GM19397 (cell line): Measurements from ENCODE around the gene C5orf63.
"Not testable (repeated sequence)": the region's sequence is repeated elsewhere in the genome, so short reads cannot be mapped to it uniquely, and the experiment has no call there.

ENCODE experiments used
- ATAC-seq: cut with Tn5 transposase; IDR thresholded peaks from one replicate; pipeline ENCODE4 v1.9.1; 2021; ENCODE audit warnings: mild to moderate bottlenecking, moderate library complexity; ENCODE audit not compliant: unreplicated experiment

The C5orf63 gene

DNA sequence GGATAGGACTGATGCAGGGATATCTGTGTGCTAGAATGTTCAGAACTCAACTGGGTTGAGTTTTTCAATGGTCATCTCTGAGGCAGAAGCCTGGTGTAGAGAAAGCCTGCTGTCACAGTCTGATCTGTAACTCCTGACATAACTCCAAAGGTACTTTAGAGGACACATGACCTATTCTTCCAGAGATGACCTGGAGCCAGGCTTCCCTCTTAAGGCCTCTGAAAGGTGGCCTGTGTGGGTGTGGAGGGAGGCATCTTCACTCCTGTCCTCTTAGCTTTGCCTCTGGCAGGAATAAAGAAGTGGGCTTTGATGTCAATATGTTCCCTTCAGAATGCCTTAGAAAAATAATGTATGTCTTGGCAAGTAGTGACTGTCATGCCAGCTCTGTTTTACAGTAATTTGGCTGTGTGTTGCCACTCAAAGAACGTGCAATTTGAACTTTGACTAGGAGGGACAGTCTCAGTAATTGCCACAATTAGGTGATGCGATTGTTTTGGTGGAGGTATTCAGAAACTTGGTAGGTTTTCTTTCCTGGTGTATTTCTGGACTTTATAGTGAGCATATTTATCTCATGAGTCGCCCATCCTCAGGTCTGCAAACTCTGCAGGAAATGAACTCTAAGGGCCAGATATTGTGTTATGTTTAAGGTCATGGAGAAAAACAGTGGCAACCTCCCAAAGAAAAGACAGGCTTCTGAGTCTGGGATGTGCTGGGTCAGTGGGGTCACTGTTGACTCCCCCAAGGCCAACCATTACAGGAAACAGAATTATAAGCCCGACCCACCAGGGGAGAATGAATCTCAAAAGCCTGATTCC lies 3.2 kb upstream of the C5orf63 start:
- no peak for ATAC-seq

DNA sequence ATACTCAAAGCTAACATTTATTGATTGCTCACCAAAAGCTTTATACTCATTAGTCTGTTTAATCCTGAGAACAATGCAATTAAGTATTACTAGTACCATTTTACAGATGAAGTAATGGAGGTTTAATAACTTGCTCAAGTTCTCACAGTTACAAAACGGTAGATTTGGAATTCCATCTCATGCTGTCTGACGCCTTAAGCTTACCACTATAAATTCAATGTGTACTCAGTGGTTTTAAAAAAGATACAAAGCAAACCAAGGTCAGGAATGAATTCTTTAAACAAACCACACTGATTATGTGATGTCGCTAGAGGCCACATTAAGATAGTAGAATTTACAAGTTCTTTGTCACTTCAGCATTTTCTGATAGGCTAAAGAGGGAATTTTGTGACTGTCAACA lies 1.2 kb upstream of the C5orf63 start:
- no peak for ATAC-seq

DNA sequence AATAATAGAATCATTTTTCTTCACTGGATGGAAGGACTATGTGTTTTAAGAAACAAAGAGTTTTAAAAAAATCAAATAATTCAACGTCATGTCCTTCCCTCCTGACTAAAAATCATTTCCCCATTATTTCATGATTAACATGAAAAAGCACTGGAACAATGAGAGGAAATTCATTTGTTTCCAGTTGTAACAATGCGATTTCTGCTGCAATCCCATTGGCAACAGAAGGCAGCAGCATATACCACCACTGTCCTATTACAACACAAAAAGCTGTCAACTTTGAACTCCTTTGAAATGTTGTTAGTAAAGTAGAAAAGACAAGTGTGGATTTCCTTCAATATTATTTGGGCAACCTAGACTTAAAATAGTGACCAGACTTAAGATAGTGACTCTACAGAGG lies 3.1 kb downstream of the C5orf63 start:
- ATAC-seq: no peak

DNA sequence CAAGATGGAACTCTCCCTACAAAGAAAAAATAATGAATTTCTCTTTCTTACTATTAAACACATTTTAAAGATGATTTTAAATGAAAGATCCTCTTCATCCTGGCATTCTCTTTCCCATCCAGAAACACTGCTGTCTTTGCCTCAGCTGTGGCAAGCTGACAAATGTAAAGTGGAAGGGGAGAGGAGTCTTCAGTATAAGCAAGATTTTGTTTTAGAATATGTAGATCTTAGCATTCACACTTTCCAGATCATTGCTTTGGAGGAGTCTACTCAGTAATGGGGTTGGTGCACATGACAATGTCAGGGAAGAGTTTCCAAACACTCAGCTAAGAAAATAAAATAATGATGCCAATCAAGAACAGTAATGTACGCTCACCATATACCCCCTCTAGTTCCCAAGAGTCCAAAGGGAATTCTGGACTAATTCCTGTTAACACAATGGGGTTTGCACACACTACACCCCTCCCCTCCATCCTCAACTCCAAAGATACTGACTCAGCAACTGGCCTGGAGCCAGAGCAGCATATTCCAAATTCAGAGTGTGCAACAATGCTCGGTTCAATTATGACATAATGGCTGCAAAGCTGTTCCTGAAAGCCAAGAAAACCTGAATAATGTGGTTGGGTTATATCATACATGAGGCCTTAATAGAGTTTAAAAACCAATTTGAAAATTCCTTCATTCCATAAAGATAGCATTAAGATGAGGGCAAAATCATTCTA lies 4.6 kb downstream of the C5orf63 start:
- ATAC-seq: no peak

DNA sequence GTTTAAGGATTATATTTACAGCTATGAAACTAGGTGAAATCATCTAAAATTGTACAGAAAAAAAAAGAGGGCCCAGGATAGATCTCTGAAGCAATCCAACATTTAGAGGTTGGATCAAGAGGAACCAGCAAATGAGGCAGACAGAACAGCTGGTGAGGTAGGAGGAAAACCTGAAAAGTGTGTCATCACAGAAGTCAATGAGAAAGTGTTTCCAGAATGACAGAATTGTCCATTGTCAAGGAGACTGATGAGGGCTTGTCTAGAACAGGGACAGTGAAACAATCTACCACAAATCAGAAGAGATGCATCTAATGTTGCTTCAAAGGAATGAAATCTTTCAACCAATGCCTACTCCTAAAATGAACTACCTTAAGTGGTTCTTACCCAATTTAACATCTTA lies 6.6 kb downstream of the C5orf63 start:
- ATAC-seq: no peak

DNA sequence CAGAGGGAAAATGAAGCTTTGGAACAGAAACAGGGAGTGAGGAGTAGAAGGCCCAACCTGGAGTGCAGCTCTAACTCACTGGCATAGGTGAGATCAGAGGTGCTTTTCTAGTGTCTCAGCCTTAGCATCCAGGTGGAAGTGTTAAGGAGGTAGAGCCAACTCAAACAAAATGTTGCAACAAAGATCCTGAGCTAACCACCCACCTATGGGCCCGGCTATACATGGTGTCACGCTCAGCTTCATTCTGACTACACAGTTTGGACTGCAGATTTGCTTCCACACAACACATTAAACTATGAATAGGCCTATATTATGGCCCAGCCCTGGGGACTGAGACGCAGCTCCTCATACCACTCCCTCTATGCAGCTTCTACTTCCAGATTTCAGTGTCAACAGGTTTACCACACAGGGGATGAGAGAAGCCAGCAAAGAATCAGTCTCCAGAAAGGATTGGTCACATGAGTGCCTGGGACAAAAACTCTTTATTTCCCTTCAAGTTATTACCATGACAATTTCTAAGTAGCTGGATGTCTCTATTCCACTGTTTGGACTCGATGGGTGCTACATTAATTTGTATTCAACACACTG lies 9.0 kb downstream of the C5orf63 start:
- no peak for ATAC-seq

DNA sequence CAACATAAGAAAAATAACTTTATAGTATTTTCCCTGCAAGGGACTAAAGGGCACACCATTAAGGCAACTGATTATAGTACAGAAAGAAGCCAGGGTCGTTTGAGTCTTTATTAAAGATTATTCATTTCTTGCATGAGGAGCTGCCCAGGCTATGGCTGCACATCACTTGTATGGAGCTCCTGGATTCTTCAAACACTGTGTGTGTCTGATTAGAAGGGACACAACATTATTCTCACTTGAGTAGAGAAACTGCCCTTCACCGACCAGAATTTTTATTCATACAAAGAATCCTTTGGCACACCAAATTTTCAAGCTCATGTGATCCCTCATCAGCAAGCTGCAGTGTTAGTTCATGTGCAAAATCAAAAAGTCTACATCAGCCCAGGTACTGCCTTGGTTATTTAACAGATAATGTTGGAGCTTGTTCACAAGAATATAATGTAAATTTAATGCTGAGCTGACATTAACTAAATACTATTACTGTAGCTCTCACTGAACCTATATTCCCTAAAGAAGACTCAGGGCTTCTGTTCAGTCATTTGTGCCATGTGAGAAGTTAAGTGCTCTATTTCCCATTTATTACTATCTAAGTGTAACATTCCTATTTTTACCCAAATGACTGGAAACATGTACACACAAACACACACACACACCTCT lies 9.9 kb downstream of the C5orf63 start:
- ATAC-seq: no peak

DNA sequence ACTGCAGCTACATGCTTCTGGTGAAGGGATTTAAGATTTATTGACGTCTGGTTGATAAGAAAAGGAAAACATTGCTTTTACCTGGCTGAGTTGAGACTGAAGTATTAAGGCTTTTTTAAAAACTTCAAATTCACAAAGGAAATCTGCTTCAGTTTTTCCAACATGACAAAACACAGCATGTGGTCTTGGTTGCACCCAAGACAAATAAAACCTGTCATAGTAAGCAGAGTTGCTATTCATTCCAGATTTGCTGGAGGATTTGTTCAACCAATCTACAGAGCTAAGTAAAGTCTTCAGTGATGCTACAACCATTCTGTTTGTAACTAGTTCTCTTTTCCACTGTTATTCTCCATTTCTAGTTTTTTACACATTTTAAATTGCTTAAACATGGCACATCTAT lies 11.3 kb downstream of the C5orf63 start:
- ATAC-seq: no peak

DNA sequence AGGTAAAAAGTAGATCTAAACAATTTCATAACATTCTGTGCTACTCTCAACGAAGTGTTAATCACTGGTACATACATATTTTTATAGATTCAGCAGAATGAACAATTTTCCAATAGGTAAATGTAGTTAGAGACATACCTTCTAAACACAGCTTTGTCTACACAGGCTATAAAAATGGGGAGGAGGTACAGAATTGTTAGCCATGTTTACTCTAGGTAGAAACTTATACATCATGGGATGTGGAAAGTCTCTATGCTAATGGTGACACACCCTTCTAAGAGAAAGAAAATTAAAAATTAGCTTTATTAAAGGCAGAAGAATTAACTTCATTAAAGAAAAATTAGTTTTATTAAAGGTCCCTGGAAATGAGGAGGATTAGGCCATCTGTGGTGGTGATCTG lies 11.8 kb downstream of the C5orf63 start:
- ATAC-seq: no peak

DNA sequence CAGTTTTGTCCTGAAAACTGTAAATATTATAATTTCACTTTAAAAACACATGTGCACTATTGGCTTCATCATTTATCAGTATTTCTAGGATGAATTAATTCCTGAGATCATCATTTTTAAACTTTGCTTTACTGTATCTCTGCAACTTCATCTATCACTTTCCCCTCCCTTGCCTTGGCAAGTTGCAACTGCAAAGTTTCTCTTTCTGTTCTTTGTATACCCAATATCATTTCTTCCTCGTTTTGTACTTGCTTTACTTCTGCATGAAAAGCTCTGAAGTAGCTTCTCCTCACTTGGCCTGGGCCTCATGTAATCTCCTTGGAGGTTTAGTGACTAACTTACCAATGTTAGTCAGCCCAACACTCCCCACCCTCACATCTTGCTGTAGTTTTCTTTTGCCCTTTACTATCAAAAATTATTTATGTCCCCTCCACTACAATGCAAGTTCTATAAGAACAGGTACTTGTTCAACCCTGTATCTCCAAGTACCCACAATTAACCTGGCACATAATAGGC lies 12.8 kb downstream of the C5orf63 start:
- no peak for ATAC-seq

DNA sequence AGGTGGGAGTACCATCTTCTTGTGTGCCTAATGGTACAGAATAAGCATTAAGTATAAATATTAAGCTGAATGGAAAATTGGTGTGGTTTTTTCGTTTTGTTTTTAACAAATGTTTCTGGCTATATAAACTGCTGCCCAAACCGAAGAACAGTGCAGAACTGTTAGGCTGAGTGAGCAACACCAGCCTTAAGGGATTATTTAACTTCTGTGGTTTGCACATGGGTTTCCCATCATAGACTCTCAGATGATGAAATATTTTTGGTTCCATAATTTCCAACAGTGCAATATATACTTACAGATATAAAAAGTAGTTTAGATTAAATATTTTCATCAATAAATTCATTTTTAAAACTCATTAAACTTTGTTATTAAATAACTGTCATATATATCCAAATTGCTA lies 16.4 kb downstream of the C5orf63 start:
- ATAC-seq: no peak

DNA sequence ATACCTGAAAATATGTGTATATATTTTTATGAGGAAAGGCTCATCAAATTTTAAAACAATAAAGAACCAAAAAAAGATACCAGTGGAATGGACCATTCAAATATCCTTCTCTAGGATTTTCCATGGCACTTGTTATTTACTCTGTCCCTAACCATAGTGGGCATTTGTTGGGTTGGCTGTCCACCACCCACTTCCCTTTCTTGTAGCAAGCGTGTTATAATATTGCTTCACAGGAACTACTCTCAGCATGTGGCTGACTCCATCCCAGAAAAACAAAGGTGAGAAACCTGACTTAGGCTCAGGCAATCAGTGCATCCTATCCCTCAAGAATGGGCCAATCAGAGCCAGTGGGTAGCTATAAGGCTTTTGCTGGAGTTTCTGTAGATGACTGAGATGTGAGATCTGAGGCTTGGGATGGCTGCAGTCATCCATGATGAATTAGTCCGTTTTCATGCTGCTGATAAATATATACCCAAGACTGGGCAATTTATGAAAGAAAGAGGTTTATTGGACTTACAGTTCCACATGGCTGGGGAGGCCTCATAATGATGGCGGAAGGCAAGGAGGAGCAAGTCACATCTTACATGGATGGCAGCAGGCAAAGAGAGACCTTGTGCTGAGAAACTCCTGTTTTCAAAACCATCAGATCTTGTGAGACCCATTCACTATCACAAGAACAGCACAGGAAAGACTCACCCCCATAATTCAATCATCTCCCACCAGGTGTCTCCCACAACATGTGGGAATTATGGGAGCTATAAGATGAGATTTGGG lies 17.2 kb downstream of the C5orf63 start:
- ATAC-seq: no peak

DNA sequence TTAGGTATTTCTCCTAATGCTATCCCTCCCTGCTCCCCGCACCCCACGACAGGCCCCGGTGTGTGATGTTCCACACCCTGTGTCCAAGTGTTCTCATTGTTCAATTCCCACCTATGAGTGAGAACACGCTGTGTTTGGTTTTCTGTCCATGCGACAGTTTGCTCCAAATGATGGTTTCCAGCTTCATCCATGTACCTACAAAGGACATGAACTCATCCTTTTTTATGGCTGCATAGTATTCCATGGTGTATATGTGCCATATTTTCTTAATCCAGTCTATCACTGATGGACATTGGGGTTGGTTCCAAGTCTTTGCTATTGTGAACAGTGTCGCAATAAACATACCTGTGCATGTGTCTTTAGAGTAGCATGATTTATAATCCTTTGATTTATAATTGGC lies 19.8 kb downstream of the C5orf63 start:
- ATAC-seq: not testable (repeated sequence)

DNA sequence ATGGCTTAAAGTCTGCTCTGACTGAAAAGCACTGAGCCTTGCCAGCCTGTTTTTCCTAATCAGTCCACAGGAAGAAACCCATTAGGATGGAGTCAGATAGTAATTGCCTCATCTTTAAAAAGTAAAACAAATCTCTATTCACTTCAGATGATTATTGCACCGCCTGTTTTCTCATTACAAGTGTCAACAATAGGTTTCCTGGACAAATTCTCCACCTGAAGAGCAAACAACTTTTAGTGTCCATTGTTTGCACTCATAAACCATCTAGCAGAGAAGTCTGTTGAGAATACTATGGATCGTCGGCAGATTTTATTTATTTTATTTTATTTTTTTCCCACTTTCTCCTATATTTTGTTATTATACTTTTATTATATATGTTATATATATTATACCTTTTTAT lies 20.3 kb downstream of the C5orf63 start:
- no peak for ATAC-seq

DNA sequence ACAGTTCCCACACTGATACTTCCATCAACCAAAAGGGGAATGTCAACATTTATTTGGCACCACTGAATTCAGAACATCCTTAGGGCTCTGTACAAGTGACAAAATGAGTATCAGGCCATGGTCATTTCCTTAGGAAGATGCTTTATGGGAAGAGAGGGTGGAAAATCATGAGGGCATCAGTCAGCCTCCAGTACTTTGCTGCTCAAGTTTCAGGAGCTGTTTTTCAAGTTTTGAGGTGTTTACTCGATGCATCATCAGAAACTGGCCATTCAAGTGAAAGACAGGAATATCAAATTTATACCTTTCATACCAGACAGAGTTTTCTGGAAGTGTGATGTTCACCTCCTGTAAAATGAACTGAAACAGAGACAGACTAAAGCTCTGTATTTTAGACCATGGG lies 21.7 kb downstream of the C5orf63 start:
- no peak for ATAC-seq

DNA sequence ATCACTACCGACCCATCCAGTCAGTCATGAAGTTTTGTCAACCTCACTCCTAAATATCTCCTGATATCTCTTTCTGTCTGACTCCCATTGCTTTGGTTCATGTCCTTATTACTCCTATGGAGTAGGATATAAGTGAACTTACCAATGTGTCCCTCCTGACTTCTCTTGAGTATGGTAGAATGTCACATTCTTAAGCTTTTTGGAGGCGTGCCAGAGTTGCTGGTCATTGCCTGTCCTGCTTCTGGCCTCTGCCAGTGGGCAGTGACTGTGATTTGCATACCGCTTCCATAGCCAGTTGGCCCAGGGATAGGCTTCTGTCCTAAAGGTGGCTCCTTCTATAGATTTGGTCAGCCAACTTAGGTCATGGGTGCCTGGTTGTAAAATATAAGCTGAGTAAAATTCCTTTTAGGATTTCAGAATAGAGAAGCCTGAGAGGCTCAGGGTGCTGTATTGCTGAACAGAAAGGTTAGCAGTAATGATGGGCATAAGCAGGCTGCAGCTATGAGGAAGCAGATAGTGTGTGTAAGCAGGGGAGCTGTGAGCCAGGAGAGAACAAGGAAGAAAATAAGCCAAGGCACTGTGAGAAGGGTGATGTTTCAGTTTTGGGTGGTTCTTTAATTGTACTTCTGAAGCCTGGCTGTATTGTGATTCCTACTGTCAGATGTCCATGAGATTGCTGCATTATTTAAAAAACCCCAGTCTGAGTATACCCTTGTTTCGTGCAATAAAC lies 26.8 kb downstream of the C5orf63 start:
- ATAC-seq: no peak

DNA sequence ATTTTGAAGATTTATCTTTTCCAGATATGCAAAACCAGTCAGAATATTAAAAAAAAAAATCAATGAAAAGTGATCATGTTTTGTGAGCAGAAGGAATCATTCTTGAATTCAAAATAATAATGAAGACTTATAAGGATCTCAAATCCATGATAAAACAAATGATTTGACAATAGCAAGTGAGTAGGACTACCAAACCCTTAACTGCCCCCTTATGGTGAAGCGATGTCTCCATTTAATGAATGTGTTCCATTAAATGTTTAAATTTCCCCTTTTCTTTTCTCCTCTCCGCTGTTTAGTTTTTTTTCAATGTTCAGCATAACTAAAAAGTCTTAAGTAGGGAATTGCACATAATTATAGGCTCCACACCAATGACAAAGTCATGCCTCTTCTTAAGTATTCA lies 30.7 kb downstream of the C5orf63 start:
- no peak for ATAC-seq

DNA sequence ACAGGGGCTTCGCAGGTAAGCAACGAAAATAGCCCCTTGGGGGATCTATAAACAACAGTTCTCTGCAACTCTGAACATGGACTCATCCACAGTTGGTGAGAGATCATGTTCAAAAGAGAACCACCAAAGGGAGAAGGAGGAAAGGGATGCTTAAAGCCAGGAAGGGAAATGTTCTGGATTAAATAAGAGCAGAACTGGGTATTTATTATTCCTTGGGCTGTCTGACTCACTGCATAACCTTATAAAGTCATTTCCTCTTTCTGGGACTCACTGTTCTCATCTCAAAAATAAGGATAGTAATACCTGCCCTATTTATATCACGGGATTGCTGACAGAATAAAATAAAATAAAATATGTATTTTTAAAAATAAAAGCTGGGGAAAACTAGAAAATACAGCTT lies 31.7 kb downstream of the C5orf63 start:
- no peak for ATAC-seq

DNA sequence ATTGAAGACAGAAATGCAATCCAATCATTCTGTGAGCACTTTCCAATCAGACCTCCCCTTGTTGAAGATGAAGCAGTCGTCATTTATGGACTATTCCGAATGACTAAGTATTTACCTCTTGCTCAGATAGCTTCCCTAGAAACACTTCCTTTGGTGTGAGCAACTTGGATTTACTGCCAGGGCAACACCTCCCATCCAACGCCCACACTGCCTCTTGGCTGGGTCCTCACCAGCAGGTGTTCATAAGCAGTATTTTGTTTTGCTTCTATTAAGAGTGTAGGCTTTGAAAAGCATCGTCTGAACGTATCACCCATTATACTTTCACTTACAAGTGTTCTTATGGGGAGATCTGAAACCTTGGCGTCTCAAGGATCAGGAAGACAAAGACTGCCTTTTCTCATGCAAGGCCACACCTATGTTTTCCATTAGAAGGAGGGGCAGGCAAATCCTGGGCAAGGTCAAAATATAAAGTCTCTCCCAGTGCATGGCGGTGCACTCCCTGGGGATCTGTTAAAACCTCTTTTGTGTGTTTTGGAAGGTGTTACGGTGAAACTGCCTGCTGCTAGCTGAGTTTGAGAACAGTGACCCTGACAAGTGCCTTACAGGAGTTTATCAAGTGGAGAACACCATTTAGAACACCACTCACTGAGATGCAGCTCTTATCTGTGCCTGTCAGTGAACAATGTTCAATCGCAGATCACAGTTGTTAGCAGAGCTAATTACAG lies 32.3 kb downstream of the C5orf63 start:
- no peak for ATAC-seq
